GM12878 (cell line): Measurements from ENCODE around the gene RAP2B. TPM values are rescaled to one million over a fixed set of nuclear protein-coding genes. Genes with fewer than 3 reads are reported as not detected.

Experiments used
- ATAC-seq: fragments of 200-7000 bp; cut with Tn5 transposase; 3 replicates; pipeline ENCODE4 v1.9.1; 2020; ENCODE audit warnings: mild to moderate bottlenecking, moderate library complexity
- BruUV-seq: library from RNA; stranded (reverse); fragments of 400-500 nt; replicated peaks from 2 replicates; lab custom pipeline; 2021; lab: Mats Ljungman, UMichigan
- CTCF ChIA-PET: fragments of 300-600 bp; sonication (Branson Sonifier 250); formaldehyde crosslinking; extraction: SDS; loops from one replicate; lab custom pipeline; 2021; ENCODE audit warnings: inconsistent platforms; lab: Yijun Ruan, JAX
- POLR2A ChIA-PET: fragments of 350-600 bp; formaldehyde crosslinking; extraction: SDS; loops from one replicate; lab custom pipeline; 2021; ENCODE audit warnings: inconsistent platforms; lab: Charles Lee
- RAD21 ChIA-PET: fragments of 300-600 bp; sonication (Branson Sonifier 250); formaldehyde crosslinking; loops from one replicate; lab custom pipeline; 2023; ENCODE audit warnings: antibody characterized with exemption; ENCODE audit not compliant: unreplicated experiment; lab: Charles Lee
- SMC1A ChIA-PET: fragments of 300-600 bp; sonication (Branson Sonifier 250); formaldehyde crosslinking; loops from one replicate; lab custom pipeline; 2023; ENCODE audit not compliant: unreplicated experiment, uncharacterized antibody; lab: Charles Lee
- DNase-seq: peaks from one replicate; pipeline ENCODE4 v3.0.0-alpha.2; 2011; ENCODE audit warnings: low read depth, low spot score
- FAIRE-seq: peaks from 3 replicates; lab custom pipeline; 2011; peaks lifted over from hg19 to GRCh38; lab: Jason Lieb, UNC
- H2AFZ ChIP-seq: 2 replicates; pipeline ENCODE4 v1.6.0; 2011; ENCODE audit warnings: low read depth, low read length, control low read depth; ENCODE audit not compliant: control insufficient read depth
- H3K27ac ChIP-seq: 2 replicates; pipeline ENCODE4 v1.5.1; 2011; ENCODE audit warnings: control low read depth; ENCODE audit not compliant: control insufficient read depth, insufficient read depth
- H3K27me3 ChIP-seq, 2 experiments: replicated peaks in 1 of 2; 2 replicates each; pipeline versions ENCODE4 v1.6.0 to v1.6.1; 2011; ENCODE audit warnings: low read length in 1 of 2; ENCODE audit not compliant: control insufficient read depth in 2 of 2, insufficient read depth in 2 of 2
- H3K36me3 ChIP-seq, 2 experiments: 2 replicates each; pipeline ENCODE4 v1.5.1; 2011; ENCODE audit warnings: low read length in 1 of 2; ENCODE audit not compliant: control insufficient read depth in 2 of 2, insufficient read depth in 2 of 2
- H3K4me1 ChIP-seq: 2 replicates; pipeline ENCODE4 v1.6.1; 2011; ENCODE audit warnings: mild to moderate bottlenecking, low read length, moderate library complexity, mixed read lengths; ENCODE audit not compliant: control insufficient read depth, insufficient read depth
- H3K4me2 ChIP-seq: 2 replicates; pipeline ENCODE4 v1.6.0; 2011; ENCODE audit warnings: control low read depth; ENCODE audit not compliant: control insufficient read depth, insufficient read depth
- H3K4me3 ChIP-seq: fragments of 200-600 bp; sonication (generic); 2 replicates; pipeline ENCODE4 v1.5.1; 2016
- H3K79me2 ChIP-seq: 2 replicates; pipeline ENCODE4 v1.6.0; 2011; ENCODE audit warnings: low read length; ENCODE audit not compliant: control insufficient read depth, insufficient read depth
- H3K9ac ChIP-seq: 2 replicates; pipeline ENCODE4 v1.8.0; 2011; ENCODE audit warnings: low read length, control low read depth, mixed read lengths; ENCODE audit not compliant: control insufficient read depth, insufficient read depth
- H3K9me3 ChIP-seq: replicated peaks from 3 replicates; pipeline ENCODE4 v1.5.1; 2011; ENCODE audit warnings: mild to moderate bottlenecking, low read length; ENCODE audit not compliant: control insufficient read depth, insufficient read depth
- H4K20me1 ChIP-seq: 2 replicates; pipeline ENCODE4 v1.6.0; 2011; ENCODE audit not compliant: control insufficient read depth, insufficient read depth
- ASH2L ChIP-seq: fragments of 300-600, 200-600 bp; sonication (generic); IDR thresholded peaks from 2 replicates; pipeline ENCODE4 v1.6.1; 2017; ENCODE audit warnings: low read depth, mild to moderate bottlenecking, borderline replicate concordance
- EED ChIP-seq: sonication (generic); IDR thresholded peaks from 2 replicates; pipeline ENCODE4 v1.6.1; 2016; ENCODE audit warnings: antibody characterized with exemption, low read depth
- KDM1A ChIP-seq: fragments of 200-600 bp; sonication (generic); IDR thresholded peaks from 2 replicates; pipeline ENCODE4 v1.6.1; 2016; ENCODE audit warnings: borderline replicate concordance
- NFYB ChIP-seq: IDR thresholded peaks from 2 replicates; pipeline ENCODE4 v1.6.1; 2011; ENCODE audit warnings: low read depth, mild to moderate bottlenecking, low read length, improper control_type of control experiment, moderate library complexity; ENCODE audit not compliant: insufficient read depth
- NR2F1 ChIP-seq: fragments of 450-650 bp; conservative IDR thresholded peaks from 2 replicates; pipeline ENCODE4 v1.6.1; 2017; ENCODE audit warnings: mild to moderate bottlenecking
- POLR2AphosphoS2 ChIP-seq: IDR thresholded peaks from 2 replicates; pipeline ENCODE4 v1.6.1; 2011; ENCODE audit warnings: low read depth, mild to moderate bottlenecking, low read length, improper control_type of control experiment, moderate library complexity
- RFX5 ChIP-seq: IDR thresholded peaks from 2 replicates; pipeline ENCODE4 v1.6.1; 2011; ENCODE audit warnings: low read depth, low read length, improper control_type of control experiment
- SREBF1 ChIP-seq: IDR thresholded peaks from 2 replicates; pipeline ENCODE4 v1.6.1; 2012; ENCODE audit warnings: mild to moderate bottlenecking, low read length
- SUPT20H ChIP-seq: IDR thresholded peaks from 2 replicates; pipeline ENCODE4 v1.6.1; 2011; ENCODE audit warnings: low read depth, mild to moderate bottlenecking, low read length, moderate library complexity, borderline replicate concordance; ENCODE audit not compliant: control insufficient read depth
- USF1 ChIP-seq: IDR thresholded peaks from 2 replicates; pipeline ENCODE4 v1.6.1; 2011; ENCODE audit warnings: borderline replicate concordance, low read depth, mild to moderate bottlenecking, moderate library complexity, mixed read lengths, low read length; ENCODE audit not compliant: insufficient read depth; ENCODE audit errors: extremely low read length
- WRNIP1 ChIP-seq: IDR thresholded peaks from 2 replicates; pipeline ENCODE4 v1.6.1; 2011; ENCODE audit warnings: low read depth, low read length, improper control_type of control experiment, borderline replicate concordance
- YY1 ChIP-seq: IDR thresholded peaks from 2 replicates; pipeline ENCODE4 v1.6.1; 2011; ENCODE audit warnings: low read depth, mild to moderate bottlenecking, low read length
- ZBTB4 ChIP-seq: fragments of 450-650 bp; formaldehyde crosslinking; IDR thresholded peaks from 2 replicates; pipeline ENCODE4 v1.4.0; 2022; ENCODE audit warnings: mild to moderate bottlenecking, moderate library complexity
- ZNF622 ChIP-seq: fragments of 450-650 bp; IDR thresholded peaks from 2 replicates; pipeline ENCODE4 v1.6.1; 2017; ENCODE audit warnings: mild to moderate bottlenecking, inconsistent platforms
- WGBS: methylation state at CpG from one replicate; pipeline ENCODE4 v1.1.6; 2016; ENCODE audit warnings: low lambda C conversion rate; ENCODE audit not compliant: insufficient replicate concordance, insufficient coverage; ENCODE audit errors: missing lambda C conversion rate; 5-methylcytosine and 5-hydroxymethylcytosine counted together
- in situ Hi-C: fragments of 300-500 bp; cut with MboI; formaldehyde crosslinking; loops from 9 replicates; pipeline ENCODE4 v1.14.3; 2018; ENCODE audit warnings: mixed read lengths
- intact Hi-C: fragments of 100-400 bp; cut with micrococcal nuclease; formaldehyde crosslinking; loops from one replicate; pipeline ENCODE4 v1.14.2; 2022; ENCODE audit not compliant: unreplicated experiment
- polyA plus RNA-seq, 11 experiments: library from polyadenylated mRNA; depleted of rRNA in 4 of 11; unstranded in 6 of 11; stranded (reverse) in 5 of 11; fragments of >200 nt; fragmentation: Nextera tagmentation in 4 of 11; fragmentation: Illumina TruSeq in 1 of 11; extraction: Ambion mirVana in 4 of 11; extraction: Trizol in 1 of 11; gene quantifications; 1 replicate in 1 of 11; 2 replicates in 10 of 11; pipeline versions ENCODE4 v1.2.1 to v1.2.3, GENCODE V29; 2011 to 2016; ENCODE audit warnings: inconsistent platforms in 2 of 11, missing spikeins in 2 of 11, low read depth in 1 of 11
- total RNA-seq, 4 experiments: library from RNA; depleted of rRNA in 3 of 4; stranded (reverse); fragments of >200 nt in 3 of 4; fragmentation: Illumina TruSeq in 1 of 4; extraction: Trizol in 1 of 4; gene quantifications; 2 replicates each; pipeline versions ENCODE4 v1.2.1 to v1.2.3, GENCODE V29; 2013 to 2021

Gene RAP2B
- total and polyA plus RNA-seq, 10 of the 15 experiments (the other 5 are each of a cell fraction or from before 2014, with no cell fraction given) = 5.9 to 21.3 (median 12.0) TPM

- H3K4me2 ChIP-seq = no peak overlapping the region
- H4K20me1 ChIP-seq = no peaks in the 10 kb centered on the region
- no peak for TF ChIP-seq SUPT20H
- intact Hi-C loops (no loop called here), in situ Hi-C loops (no loop called here)
- ChIA-PET POLR2A (no interaction called here), CTCF (interaction anchor here (1.1 kb wide), 1 partner anchor 62 kb away, joined by 3 read pairs; no protein-coding TSS in a partner anchor), RAD21 (interaction anchor here (2.5 kb wide), 1 partner anchor 9 kb away, joined by 9 read pairs; the partner anchor contains the start of gene RAP2B), SMC1A (interaction anchor here (0.8 to 1.3 kb wide), 3 partner anchors 10 to 128 kb away, joined by 3 to 5 read pairs (median 3); no protein-coding TSS in a partner anchor)
- WGBS = 20% methylated on average over 2 of the region's 2 CpGs
- no peaks in the 10 kb centered on the region for H3K27me3 ChIP-seq
- H3K4me1 ChIP-seq = no peaks in the 10 kb centered on the region
- H3K9ac ChIP-seq = no peak overlapping the region
- BruUV-seq = no TSS peak
- FAIRE-seq (no peak), DNase-seq (no peak), ATAC-seq (no peak)
- no peak overlapping the region for H2AFZ ChIP-seq
- H3K4me3 ChIP-seq = no peak overlapping the region
- no peak overlapping the region for H3K27ac ChIP-seq
- H3K79me2 ChIP-seq = peaks cover 8% of the 10 kb centered on the region
- H3K36me3 ChIP-seq = no peaks in the 10 kb centered on the region
- H3K9me3 ChIP-seq = no peaks in the 10 kb centered on the region
Observed at GRCh38 chr3:153171256-153171655, 9.2 kb downstream of the RAP2B start.

GRCh38 chr3:153171918-153172317 lies 9.9 kb downstream of the RAP2B start:
- intact Hi-C loops (no loop called here), in situ Hi-C loops (no loop called here)
- Histone ChIP-seq H3K9me3 (no peaks in the 10 kb centered on the region), H3K4me1 (no peaks in the 10 kb centered on the region), H3K27me3 (no peaks in the 10 kb centered on the region), H4K20me1 (no peaks in the 10 kb centered on the region), H3K9ac (no peak overlapping the region), H3K36me3 (no peaks in the 10 kb centered on the region), H3K4me2 (no peak overlapping the region), H3K4me3 (no peak overlapping the region), H2AFZ (no peak overlapping the region), H3K79me2 (peaks cover 4% of the 10 kb centered on the region), H3K27ac (no peak overlapping the region)
- RAD21 ChIA-PET = interaction anchor here (2.5 kb wide), 1 partner anchor 10 kb away, joined by 9 read pairs; the partner anchor contains the start of gene RAP2B
- CTCF ChIA-PET = interaction anchor here (0.8 to 1.1 kb wide), 2 partner anchors 63 to 586 kb away, joined by 3 read pairs; no protein-coding TSS in a partner anchor
- SMC1A ChIA-PET = interaction anchor here (0.8 to 1.1 kb wide), 2 partner anchors 11 to 129 kb away, joined by 3 to 4 read pairs; no protein-coding TSS in a partner anchor
- DNase-seq (no peak), ATAC-seq (no peak), FAIRE-seq (no peak)
- POLR2A ChIA-PET = no interaction called here
- WGBS = 88% methylated on average over 4 of the region's 4 CpGs
- BruUV-seq = no TSS peak
- TF ChIP-seq RFX5 (no peak), NR2F1 (no peak), SREBF1 (no peak), ZNF622 (no peak), ZBTB4 (no peak), USF1 (no peak), ASH2L (no peak), YY1 (no peak), POLR2AphosphoS2 (no peak), EED (no peak), KDM1A (no peak), WRNIP1 (no peak), NFYB (no peak)
